Endodermal cell (in vitro differentiated cells): ENCODE measurements around the gene HYDIN. TPM values are rescaled to one million over a fixed set of nuclear protein-coding genes. Genes with fewer than 3 reads are reported as not detected.
A peak's percentile ranks its signal among the peaks of the same experiment; 100 is the strongest.

Source experiments
- DNase-seq: peaks from one replicate; pipeline ENCODE4 v3.0.0-alpha.2; 2017
- H3K27ac ChIP-seq: 2 replicates; pipeline ENCODE4 v1.5.1; 2013; ENCODE audit warnings: mild to moderate bottlenecking, low read depth, low read length, moderate library complexity
- H3K27me3 ChIP-seq: 2 replicates; pipeline ENCODE4 v1.6.1; 2013; ENCODE audit warnings: mild to moderate bottlenecking, low read length, moderate library complexity; ENCODE audit not compliant: insufficient read depth, control insufficient read depth, poor library complexity, severe bottlenecking
- H3K36me3 ChIP-seq: 2 replicates; pipeline ENCODE4 v1.7.0; 2013; ENCODE audit warnings: mild to moderate bottlenecking, low read length, moderate library complexity; ENCODE audit not compliant: control insufficient read depth, insufficient read depth
- H3K4me1 ChIP-seq: one replicate; pipeline ENCODE4 v1.7.0; 2013; ENCODE audit warnings: low read length; ENCODE audit not compliant: control insufficient read depth, insufficient read depth
- H3K4me3 ChIP-seq: 2 replicates; pipeline ENCODE4 v1.5.1; 2013; ENCODE audit warnings: mild to moderate bottlenecking, low read length, moderate library complexity
- H3K9ac ChIP-seq: 2 replicates; pipeline ENCODE4 v1.6.1; 2013; ENCODE audit warnings: mild to moderate bottlenecking, low read length, moderate library complexity; ENCODE audit not compliant: poor library complexity, severe bottlenecking; ENCODE audit errors: extremely low read depth
- H3K9me3 ChIP-seq: 2 replicates; pipeline ENCODE4 v1.6.1; 2013; ENCODE audit warnings: mild to moderate bottlenecking, low read length, moderate library complexity; ENCODE audit not compliant: control insufficient read depth
- H3K27ac Mint-ChIP-seq: 2 replicates; pipeline ENCODE4 v1.8.0; 2020; ENCODE audit warnings: mixed read lengths
- H3K27me3 Mint-ChIP-seq: 2 replicates; pipeline ENCODE4 v1.8.0; 2021; ENCODE audit warnings: mild to moderate bottlenecking, mixed read lengths; ENCODE audit not compliant: insufficient read depth
- H3K36me3 Mint-ChIP-seq: 2 replicates; pipeline ENCODE4 v1.8.0; 2020; ENCODE audit warnings: low read depth, mixed read lengths
- H3K4me1 Mint-ChIP-seq: 2 replicates; pipeline ENCODE4 v1.8.0; 2020; ENCODE audit warnings: mixed read lengths
- H3K4me3 Mint-ChIP-seq: 2 replicates; pipeline ENCODE4 v1.8.0; 2020; ENCODE audit warnings: mild to moderate bottlenecking, moderate library complexity, mixed read lengths
- H3K9me3 Mint-ChIP-seq: 2 replicates; pipeline ENCODE4 v1.8.0; 2020; ENCODE audit warnings: mild to moderate bottlenecking, mixed read lengths
- CTCF ChIP-seq: fragments of 200-600 bp; sonication (generic); conservative IDR thresholded peaks from 2 replicates; pipeline ENCODE4 v1.5.0; 2021; ENCODE audit warnings: antibody characterized with exemption, mild to moderate bottlenecking
- WGBS, 2 experiments: methylation state at CpG; one replicate each; pipeline versions ENCODE4 v1.1.5 to v1.1.7; 2013; ENCODE audit warnings: missing lambda C conversion rate in 2 of 2, mixed read lengths in 1 of 2; ENCODE audit not compliant: insufficient coverage in 1 of 2, insufficient read length in 1 of 2; 5-methylcytosine and 5-hydroxymethylcytosine counted together
- total RNA-seq, 2 donors: library from RNA; stranded (reverse); fragmentation: NEBNext Ultra II Directional in 1 of 2; extraction: Animal tissue kit (Norgen Biotek cat#: 25700) in 1 of 2; gene quantifications; 2 replicates in 1 of 2; 3 replicates in 1 of 2; pipeline ENCODE4 v1.2.1, GENCODE V29; 2021

The HYDIN gene
- total RNA-seq, 2 donors from 2014 or later, result 6.4 to 7.7 TPM

- no peak for DNase-seq
- no peak overlapping the region for H3K27ac ChIP-seq
- TF ChIP-seq CTCF, result no peak
- H3K9me3 ChIP-seq, result peaks cover 2% of the 10 kb centered on the region
- H3K4me1 Mint-ChIP-seq, result no peaks in the 10 kb centered on the region
- H3K4me3 Mint-ChIP-seq, result no peak overlapping the region
- H3K27me3 ChIP-seq, result no peaks in the 10 kb centered on the region
- H3K4me1 ChIP-seq, result no peaks in the 10 kb centered on the region
- no peaks in the 10 kb centered on the region for H3K36me3 ChIP-seq
- peaks cover 9% of the 10 kb centered on the region for H3K9me3 Mint-ChIP-seq
- 96 to 99% methylated on average over 4 of the region's 4 CpGs for WGBS, 2 experiments
- peaks cover 10% of the 10 kb centered on the region for H3K27me3 Mint-ChIP-seq
- H3K4me3 ChIP-seq, result no peak overlapping the region
- H3K27ac Mint-ChIP-seq, result no peak overlapping the region
- no peaks in the 10 kb centered on the region for H3K36me3 Mint-ChIP-seq
- H3K9ac ChIP-seq, result no peak overlapping the region
These were observed 11.5 kb upstream of the HYDIN start for GRCh38 chr16:71242036-71242435.

DNA sequence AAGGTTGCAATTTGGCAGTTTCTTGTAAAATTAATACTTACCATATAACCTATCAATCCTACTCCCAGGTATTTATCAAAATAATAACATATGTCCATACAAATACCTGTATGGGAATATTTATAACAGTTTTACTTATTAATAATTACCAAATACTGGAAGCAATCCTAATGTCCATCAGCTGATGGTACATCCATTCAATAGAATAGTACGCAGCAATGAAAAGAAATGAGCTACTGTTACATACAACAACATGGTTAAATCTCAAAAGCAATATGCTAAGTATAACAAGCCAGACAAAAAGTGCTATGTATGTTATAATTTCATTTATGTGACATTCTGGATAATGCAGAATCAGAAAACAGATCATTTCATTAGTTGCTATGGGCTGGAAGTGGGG lies 1.2 kb downstream of the HYDIN start:
- Mint-ChIP-seq H3K4me3 (peak overlapping the region; percentile 78), H3K27me3 (peaks cover 30% of the 10 kb centered on the region), H3K9me3 (peaks cover 54% of the 10 kb centered on the region), H3K4me1 (peaks cover 1% of the 10 kb centered on the region), H3K27ac (no peak overlapping the region), H3K36me3 (peaks cover 14% of the 10 kb centered on the region)
- DNase-seq, result no peak
- no peak for TF ChIP-seq CTCF
- no peaks in the 10 kb centered on the region for H3K4me1 ChIP-seq
- no peak overlapping the region for H3K27ac ChIP-seq
- no peaks in the 10 kb centered on the region for H3K27me3 ChIP-seq
- peaks cover 35% of the 10 kb centered on the region for H3K9me3 ChIP-seq
- H3K36me3 ChIP-seq, result no peaks in the 10 kb centered on the region
- peak overlapping the region; percentile 77 for H3K4me3 ChIP-seq
- no peak overlapping the region for H3K9ac ChIP-seq
- 92% methylated on average over 1 of the region's 1 CpG; no CpG with 5 or more reads in 1 of the 2 experiments for WGBS, 2 experiments

GRCh38 chr16:71226229-71227141 lies 4.0 kb downstream of the HYDIN start:
- H3K27ac Mint-ChIP-seq, result no peak overlapping the region
- Histone ChIP-seq H3K36me3 (no peaks in the 10 kb centered on the region), H3K27ac (no peak overlapping the region), H3K9me3 (peaks cover 47% of the 10 kb centered on the region), H3K4me3 (peak overlapping the region; percentile 13), H3K9ac (no peak overlapping the region), H3K4me1 (no peaks in the 10 kb centered on the region), H3K27me3 (no peaks in the 10 kb centered on the region)
- no peak for TF ChIP-seq CTCF
- H3K4me1 Mint-ChIP-seq, result peaks cover 1% of the 10 kb centered on the region
- H3K9me3 Mint-ChIP-seq, result peaks cover 76% of the 10 kb centered on the region
- peaks cover 15% of the 10 kb centered on the region for H3K27me3 Mint-ChIP-seq
- H3K4me3 Mint-ChIP-seq, result no peak overlapping the region
- DNase-seq, result no peak
- peaks cover 20% of the 10 kb centered on the region for H3K36me3 Mint-ChIP-seq
- 69 to 83% methylated on average over 3 to 4 of the region's 5 CpGs for WGBS, 2 experiments
